WERI-Rb-1 (cell line): ENCODE results near the gene LGALS3.

Experiments used
- DNase-seq: peaks from one replicate; pipeline ENCODE4 v3.0.0-alpha.2; 2020
- H3K27ac ChIP-seq: fragments of 250-450 bp; sonication (Bioruptor Pico); 2 replicates; pipeline ENCODE4 v1.5.1; 2020; ENCODE audit warnings: mild to moderate bottlenecking, moderate library complexity
- H3K27me3 ChIP-seq: fragments of 250-450 bp; sonication (Bioruptor Pico); 2 replicates; pipeline ENCODE4 v1.5.1; 2021; ENCODE audit warnings: mild to moderate bottlenecking, low read depth, moderate library complexity; ENCODE audit not compliant: insufficient read depth, severe bottlenecking
- H3K36me3 ChIP-seq: fragments of 250-450 bp; sonication (Bioruptor Pico); 2 replicates; pipeline ENCODE4 v1.5.1; 2020; ENCODE audit warnings: mild to moderate bottlenecking, moderate library complexity
- H3K4me3 ChIP-seq: 2 replicates; pipeline ENCODE4 v1.5.1; 2011; ENCODE audit warnings: low read depth, mild to moderate bottlenecking, control low read depth, low read length
- H3K9me3 ChIP-seq: fragments of 250-450 bp; sonication (Bioruptor Pico); 2 replicates; pipeline ENCODE4 v1.5.1; 2021; ENCODE audit warnings: mild to moderate bottlenecking, moderate library complexity; ENCODE audit not compliant: severe bottlenecking
- CTCF ChIP-seq: IDR thresholded peaks from 2 replicates; pipeline ENCODE4 v1.5.1; 2011; ENCODE audit warnings: low read depth, mild to moderate bottlenecking, control low read depth, inconsistent platforms, low read length

LGALS3 gene

GRCh38 chr14:55116246-55117030 lies 12.6 kb upstream of the LGALS3 start:
- Histone ChIP-seq H3K4me3 (no peak overlapping the region), H3K27me3 (no peaks in the 10 kb centered on the region), H3K9me3 (no peaks in the 10 kb centered on the region), H3K36me3 (no peaks in the 10 kb centered on the region), H3K27ac (no peak overlapping the region)
- TF ChIP-seq CTCF = no peak
- no peak for DNase-seq

DNA sequence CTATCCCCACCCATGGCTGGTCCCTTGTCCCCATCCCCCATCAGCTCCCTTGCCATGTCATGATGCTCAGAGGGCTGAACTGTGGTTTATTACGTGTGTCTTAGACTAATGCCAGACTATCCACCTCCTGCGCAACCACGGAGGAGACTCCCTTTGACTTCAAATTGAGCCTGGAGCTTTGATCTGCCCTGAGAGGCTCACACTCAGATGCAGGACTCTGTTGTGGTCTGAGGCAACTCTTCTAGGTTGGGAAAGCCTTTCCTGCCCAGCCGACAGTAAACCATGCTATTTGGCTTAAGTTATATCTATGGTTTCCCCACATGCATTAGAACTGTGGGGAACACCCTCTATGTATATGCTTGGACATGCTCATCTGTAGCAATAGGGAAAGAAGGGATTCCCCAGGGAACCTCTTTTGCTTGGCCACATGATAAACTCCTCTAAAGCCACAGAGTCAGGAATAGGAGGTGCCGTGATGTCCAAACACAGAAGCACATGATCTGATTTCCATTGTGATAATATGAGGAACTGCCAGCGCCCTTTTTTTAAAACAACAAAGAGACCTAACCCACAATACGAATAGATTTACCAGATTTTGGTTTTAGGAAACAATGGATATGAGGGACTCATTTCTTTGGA lies 11.1 kb upstream of the LGALS3 start:
- Histone ChIP-seq H3K27ac (no peak overlapping the region), H3K27me3 (no peaks in the 10 kb centered on the region), H3K36me3 (no peaks in the 10 kb centered on the region), H3K4me3 (no peak overlapping the region), H3K9me3 (no peaks in the 10 kb centered on the region)
- DNase-seq = no peak
- TF ChIP-seq CTCF = no peak

- Histone ChIP-seq H3K36me3 (no peaks in the 10 kb centered on the region), H3K4me3 (no peak overlapping the region), H3K27ac (no peak overlapping the region), H3K9me3 (no peaks in the 10 kb centered on the region), H3K27me3 (no peaks in the 10 kb centered on the region)
- no peak for DNase-seq
- TF ChIP-seq CTCF = no peak
Observed at GRCh38 chr14:55118761-55119160, 10.3 kb upstream of the LGALS3 start.

GRCh38 chr14:55120571-55121495 lies 8.2 kb upstream of the LGALS3 start:
- DNase-seq = no peak
- TF ChIP-seq CTCF = no peak
- Histone ChIP-seq H3K4me3 (no peak overlapping the region), H3K9me3 (no peaks in the 10 kb centered on the region), H3K36me3 (no peaks in the 10 kb centered on the region), H3K27ac (no peak overlapping the region), H3K27me3 (no peaks in the 10 kb centered on the region)

DNA sequence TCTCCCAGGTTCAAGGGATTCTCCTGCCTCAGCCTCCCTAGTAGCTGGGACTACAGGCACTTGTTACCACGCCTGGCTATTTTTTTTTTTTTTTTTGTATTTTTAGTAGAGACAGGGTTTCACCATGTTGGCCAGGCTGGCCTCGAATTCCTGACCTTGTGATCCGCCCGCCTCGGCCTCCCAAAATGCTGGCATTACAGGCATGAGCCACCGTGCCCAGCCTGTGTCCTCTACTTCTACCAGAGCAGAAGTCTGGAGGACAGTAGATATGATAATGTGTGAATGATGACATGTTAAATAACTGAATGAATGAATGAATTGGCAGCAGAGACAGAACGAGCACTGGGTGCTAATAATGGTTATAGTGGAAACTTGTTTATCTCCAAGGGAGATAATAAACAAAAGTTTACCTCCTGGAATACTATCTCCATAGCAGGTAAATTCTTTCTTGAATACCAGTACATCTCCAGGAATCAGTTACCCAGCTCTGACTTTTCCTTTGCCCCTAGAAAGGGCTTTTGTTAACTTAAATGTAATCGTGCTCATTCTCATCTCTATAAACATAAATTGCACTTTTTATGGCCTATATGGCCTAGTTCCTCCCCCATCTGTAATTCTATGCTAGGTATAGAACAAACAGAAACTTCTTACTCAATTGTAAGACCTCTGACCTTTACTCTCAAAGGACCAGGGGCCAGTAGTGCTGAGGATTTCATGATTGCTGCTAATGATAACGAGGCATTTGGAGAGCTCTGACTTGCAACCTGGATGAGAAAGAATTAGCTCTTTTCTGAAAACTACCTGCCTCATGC lies 7.2 kb upstream of the LGALS3 start:
- DNase-seq = no peak
- H3K36me3 ChIP-seq = no peaks in the 10 kb centered on the region
- H3K9me3 ChIP-seq = no peaks in the 10 kb centered on the region
- no peak overlapping the region for H3K4me3 ChIP-seq
- H3K27ac ChIP-seq = no peak overlapping the region
- H3K27me3 ChIP-seq = no peaks in the 10 kb centered on the region
- TF ChIP-seq CTCF = no peak
